PC-3 (cell line): ENCODE measurements around the gene LRRC75B. TPM values are rescaled to one million over a fixed set of nuclear protein-coding genes. Genes with fewer than 3 reads are reported as not detected.

Source experiments
- ATAC-seq: fragments of 200-7000 bp; cut with Tn5 transposase; 2 replicates; pipeline ENCODE4 v1.9.1; 2020; ENCODE audit warnings: mild to moderate bottlenecking, moderate library complexity
- BruUV-seq: library from RNA; stranded (reverse); fragments of 400-500 nt; replicated peaks from 2 replicates; lab custom pipeline; 2021; lab: Mats Ljungman, UMichigan
- CTCF ChIA-PET: fragments of 300-600 bp; sonication (Branson Sonifier 250); formaldehyde crosslinking; loops from one replicate; lab custom pipeline; 2022; ENCODE audit warnings: antibody characterized with exemption; lab: Charles Lee
- POLR2A ChIA-PET: fragments of 300-600 bp; sonication (Branson Sonifier 250); formaldehyde crosslinking; loops from one replicate; lab custom pipeline; 2022; ENCODE audit warnings: antibody characterized with exemption; ENCODE audit not compliant: unreplicated experiment; lab: Charles Lee
- DNase-seq: peaks from one replicate; pipeline ENCODE4 v3.0.0-alpha.2; 2015
- H2AFZ ChIP-seq: fragments of 300-600 bp; sonication (generic); 2 replicates; pipeline ENCODE4 v1.6.0; 2016; ENCODE audit warnings: antibody characterized with exemption, low read length
- H3F3A ChIP-seq: fragments of 300-600 bp; sonication (generic); one replicate; pipeline ENCODE4 v1.6.0; 2017; ENCODE audit warnings: antibody characterized with exemption, low read length, control low read depth, mild to moderate bottlenecking; ENCODE audit not compliant: unreplicated experiment
- H3K27ac ChIP-seq: fragments of 300-600 bp; sonication (generic); 2 replicates; pipeline ENCODE4 v1.5.1; 2016; ENCODE audit warnings: mild to moderate bottlenecking, low read length
- H3K27me3 ChIP-seq: fragments of 300-600 bp; sonication (generic); 2 replicates; pipeline ENCODE4 v1.6.1; 2016; ENCODE audit warnings: low read length, mixed read lengths
- H3K36me3 ChIP-seq: fragments of 300-600 bp; sonication (generic); 2 replicates; pipeline ENCODE4 v1.6.1; 2016; ENCODE audit warnings: low read depth, mixed run types, low read length, mixed read lengths
- H3K4me1 ChIP-seq: fragments of 300-600 bp; sonication (generic); 2 replicates; pipeline ENCODE4 v1.5.1; 2016; ENCODE audit warnings: low read length; ENCODE audit not compliant: insufficient read depth
- H3K4me2 ChIP-seq: fragments of 300-600 bp; sonication (generic); 2 replicates; pipeline ENCODE4 v1.6.0; 2016; ENCODE audit warnings: low read length
- H3K4me3 ChIP-seq: fragments of 300-600 bp; sonication (generic); 2 replicates; pipeline ENCODE4 v1.5.1; 2016; ENCODE audit warnings: mild to moderate bottlenecking, low read length, mixed read lengths
- H3K79me2 ChIP-seq: fragments of 300-600 bp; sonication (generic); 2 replicates; pipeline ENCODE4 v1.6.1; 2017; ENCODE audit warnings: low read length, mixed read lengths
- H3K9ac ChIP-seq: fragments of 300-600 bp; sonication (generic); 2 replicates; pipeline ENCODE4 v1.6.0; 2016; ENCODE audit warnings: mild to moderate bottlenecking, low read length
- H3K9me2 ChIP-seq: fragments of 300-600 bp; sonication (generic); replicated peaks from 2 replicates; pipeline ENCODE4 v1.6.1; 2016; ENCODE audit warnings: mixed run types, low read length, mixed read lengths
- H3K9me3 ChIP-seq: fragments of 300-600 bp; sonication (generic); 2 replicates; pipeline ENCODE4 v1.6.1; 2016; ENCODE audit warnings: low read length, mixed read lengths
- H4K20me1 ChIP-seq: fragments of 300-600 bp; sonication (generic); 2 replicates; pipeline ENCODE4 v1.6.1; 2016; ENCODE audit warnings: low read length, mixed read lengths
- EZH2 ChIP-seq: fragments of 300-600 bp; sonication (generic); IDR thresholded peaks from one replicate; pipeline ENCODE4 v1.6.1; 2017; ENCODE audit warnings: antibody characterized with exemption, mild to moderate bottlenecking, low read length; ENCODE audit not compliant: unreplicated experiment
- EZH2phosphoT487 ChIP-seq: fragments of 300-600 bp; sonication (generic); IDR thresholded peaks from 2 replicates; pipeline ENCODE4 v1.6.1; 2018; ENCODE audit warnings: mild to moderate bottlenecking, antibody characterized with exemption, low read length, borderline replicate concordance
- intact Hi-C: fragments of 100-400 bp; cut with micrococcal nuclease; formaldehyde crosslinking; loops from 2 replicates; pipeline ENCODE4 v1.9.0; 2023
- total RNA-seq: library from RNA; depleted of rRNA; stranded (reverse); fragments of >200 nt; gene quantifications from 2 replicates; pipeline ENCODE4 v1.2.3, GENCODE V29; 2014
- TF ChIP-seq, protein P1 (sequence below): fragments of 300-600 bp; sonication (generic); conservative IDR thresholded peaks from 2 replicates; pipeline ENCODE4 v1.5.1; 2017; ENCODE audit warnings: antibody characterized with exemption, low read depth, mild to moderate bottlenecking, low read length

The LRRC75B gene
- total RNA-seq, 1 experiment from 2014 or later, result 4.5 TPM

DNA sequence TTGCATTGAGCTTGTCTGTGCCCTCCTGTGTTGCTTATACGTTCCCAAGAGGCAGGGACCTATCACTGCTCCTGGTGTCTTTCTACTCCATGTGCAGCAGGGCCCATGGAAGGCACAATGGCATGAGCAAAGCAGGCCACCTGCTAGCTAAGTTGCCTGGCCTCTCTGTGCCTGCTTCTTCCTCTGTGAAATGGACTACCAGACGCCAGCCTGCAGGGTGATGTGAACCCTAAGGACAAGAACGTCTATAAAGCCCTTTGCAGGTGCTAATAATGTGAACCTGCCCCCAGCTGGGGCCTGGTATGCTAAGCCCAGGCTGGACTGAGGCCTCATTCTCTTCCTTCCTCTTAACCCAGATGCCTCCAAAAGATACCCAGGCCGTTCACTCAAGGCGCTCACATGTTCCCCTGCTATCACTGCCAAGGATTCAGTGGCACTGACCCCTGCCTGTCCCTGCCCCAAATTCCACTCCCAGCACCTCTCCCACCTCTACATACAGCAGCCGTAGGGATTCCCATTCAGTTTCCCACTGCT, 41.9 kb downstream of the LRRC75B start:
- peaks cover 46% of the 10 kb centered on the region for H3K79me2 ChIP-seq

GRCh38 chr22:24550028-24550901, 42.6 kb downstream of the LRRC75B start:
- H3K27me3 ChIP-seq, result no peaks in the 10 kb centered on the region
- H3K4me3 ChIP-seq, result no peak overlapping the region
- peaks cover 8% of the 10 kb centered on the region for H3K4me1 ChIP-seq
- CTCF ChIA-PET, result no interaction called here
- no peak overlapping the region for H3K9ac ChIP-seq
- no peaks in the 10 kb centered on the region for H4K20me1 ChIP-seq
- no TSS peak for BruUV-seq
- ATAC-seq (no peak), DNase-seq (no peak)
- no peaks in the 10 kb centered on the region for H3K9me3 ChIP-seq
- TF ChIP-seq EZH2phosphoT487, result no peak
- TF ChIP-seq, protein P1, sequence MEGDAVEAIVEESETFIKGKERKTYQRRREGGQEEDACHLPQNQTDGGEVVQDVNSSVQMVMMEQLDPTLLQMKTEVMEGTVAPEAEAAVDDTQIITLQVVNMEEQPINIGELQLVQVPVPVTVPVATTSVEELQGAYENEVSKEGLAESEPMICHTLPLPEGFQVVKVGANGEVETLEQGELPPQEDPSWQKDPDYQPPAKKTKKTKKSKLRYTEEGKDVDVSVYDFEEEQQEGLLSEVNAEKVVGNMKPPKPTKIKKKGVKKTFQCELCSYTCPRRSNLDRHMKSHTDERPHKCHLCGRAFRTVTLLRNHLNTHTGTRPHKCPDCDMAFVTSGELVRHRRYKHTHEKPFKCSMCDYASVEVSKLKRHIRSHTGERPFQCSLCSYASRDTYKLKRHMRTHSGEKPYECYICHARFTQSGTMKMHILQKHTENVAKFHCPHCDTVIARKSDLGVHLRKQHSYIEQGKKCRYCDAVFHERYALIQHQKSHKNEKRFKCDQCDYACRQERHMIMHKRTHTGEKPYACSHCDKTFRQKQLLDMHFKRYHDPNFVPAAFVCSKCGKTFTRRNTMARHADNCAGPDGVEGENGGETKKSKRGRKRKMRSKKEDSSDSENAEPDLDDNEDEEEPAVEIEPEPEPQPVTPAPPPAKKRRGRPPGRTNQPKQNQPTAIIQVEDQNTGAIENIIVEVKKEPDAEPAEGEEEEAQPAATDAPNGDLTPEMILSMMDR, result no peak
- TF ChIP-seq EZH2, result no peak
- H3K9me2 ChIP-seq, result no peaks in the 10 kb centered on the region
- intact Hi-C loops, result no loop called here
- peak overlapping the region; percentile 25; the same call in 1 of the 2 replicates for H3K27ac ChIP-seq
- no peaks in the 10 kb centered on the region for H3K36me3 ChIP-seq
- H3F3A ChIP-seq, result no peaks in the 10 kb centered on the region
- no peak overlapping the region for H3K4me2 ChIP-seq
- POLR2A ChIA-PET, result no interaction called here
- no peak overlapping the region for H2AFZ ChIP-seq
- peaks cover 44% of the 10 kb centered on the region for H3K79me2 ChIP-seq

More for the DNA sequence above, 41.9 kb downstream of the LRRC75B start:
- ChIA-PET POLR2A (no interaction called here), CTCF (no interaction called here)
- Histone ChIP-seq H3K36me3 (no peaks in the 10 kb centered on the region), H3K9ac (no peak overlapping the region), H3K4me1 (peaks cover 8% of the 10 kb centered on the region), H4K20me1 (no peaks in the 10 kb centered on the region), H3K27me3 (no peaks in the 10 kb centered on the region), H3K4me2 (no peak overlapping the region), H2AFZ (no peak overlapping the region), H3F3A (no peaks in the 10 kb centered on the region), H3K27ac (peak overlapping the region; percentile 25; the same call in 1 of the 2 replicates), H3K9me2 (no peaks in the 10 kb centered on the region), H3K9me3 (no peaks in the 10 kb centered on the region), H3K4me3 (no peak overlapping the region)
- no peak for ATAC-seq
- intact Hi-C loops, result no loop called here
- no TSS peak for BruUV-seq
- no peak for DNase-seq
- TF ChIP-seq, protein P1, result no peak
- no peak for TF ChIP-seq EZH2phosphoT487
- no peak for TF ChIP-seq EZH2

- no peak overlapping the region for H3K9ac ChIP-seq
- no peaks in the 10 kb centered on the region for H3K27me3 ChIP-seq
- no peak overlapping the region for H3K4me2 ChIP-seq
- H3K9me2 ChIP-seq, result no peaks in the 10 kb centered on the region
- H3F3A ChIP-seq, result no peaks in the 10 kb centered on the region
- no TSS peak for BruUV-seq
- TF ChIP-seq EZH2, result no peak
- no peak for TF ChIP-seq EZH2phosphoT487
- TF ChIP-seq, protein P1, result no peak
- POLR2A ChIA-PET, result no interaction called here
- no peak for ATAC-seq
- DNase-seq, result no peak
- intact Hi-C loops, result no loop called here
- H3K36me3 ChIP-seq, result no peaks in the 10 kb centered on the region; the same call in 1 of the 2 replicates
- H3K27ac ChIP-seq, result no peak overlapping the region
- peaks cover 33% of the 10 kb centered on the region for H3K79me2 ChIP-seq
- H4K20me1 ChIP-seq, result no peaks in the 10 kb centered on the region
- CTCF ChIA-PET, result no interaction called here
- no peak overlapping the region for H3K4me3 ChIP-seq
- H3K9me3 ChIP-seq, result no peaks in the 10 kb centered on the region
- peaks cover 4% of the 10 kb centered on the region for H3K4me1 ChIP-seq
- no peak overlapping the region for H2AFZ ChIP-seq
Observed at GRCh38 chr22:24548812-24549211, 44.1 kb downstream of the LRRC75B start.
